SK-N-SH (cell line): ENCODE results near the gene HMHB1.

Source experiments
- CTCF ChIP-seq: fragments of 200-600 bp; sonication (generic); IDR thresholded peaks from 2 replicates; pipeline ENCODE4 v1.6.1; 2017; ENCODE audit warnings: antibody characterized with exemption, mild to moderate bottlenecking, moderate library complexity
- EP300 ChIP-seq, 2 experiments: IDR thresholded peaks; 2 replicates each; pipeline versions ENCODE4 v1.4.0 to v1.6.1; 2012; ENCODE audit warnings: borderline replicate concordance in 1 of 2, low read depth in 1 of 2, low read length in 1 of 2
- EZH2phosphoT487 ChIP-seq: fragments of 200-600 bp; sonication (generic); IDR thresholded peaks from 2 replicates; pipeline ENCODE4 v1.6.1; 2017; ENCODE audit warnings: low read depth, mixed run types, mild to moderate bottlenecking, antibody characterized with exemption, moderate library complexity, borderline replicate concordance
- FOXM1 ChIP-seq: IDR thresholded peaks from 2 replicates; pipeline ENCODE4 v1.4.0; 2012; ENCODE audit warnings: low read depth, mild to moderate bottlenecking
- MXI1 ChIP-seq: IDR thresholded peaks from 2 replicates; pipeline ENCODE4 v1.6.1; 2012; ENCODE audit warnings: mild to moderate bottlenecking, low read depth, low read length, improper control_type of control experiment
- POLR2AphosphoS5 ChIP-seq: IDR thresholded peaks from 2 replicates; pipeline ENCODE4 v1.6.1; 2012; ENCODE audit warnings: low read depth, low read length
- RAD21 ChIP-seq: IDR thresholded peaks from 2 replicates; pipeline ENCODE4 v1.6.1; 2012; ENCODE audit warnings: mild to moderate bottlenecking, low read length
- SIN3A ChIP-seq: IDR thresholded peaks from 2 replicates; pipeline ENCODE4 v1.6.1; 2012; ENCODE audit warnings: low read depth, mild to moderate bottlenecking, low read length, moderate library complexity, borderline replicate concordance
- USF2 ChIP-seq: fragments of 150-350 bp; IDR thresholded peaks from 2 replicates; pipeline ENCODE4 v1.6.1; 2017; ENCODE audit warnings: antibody characterized with exemption, low read length, low read depth, borderline replicate concordance
- YY1 ChIP-seq: IDR thresholded peaks from 2 replicates; pipeline ENCODE4 v1.4.0; 2012; ENCODE audit warnings: low read depth, mild to moderate bottlenecking
- TF ChIP-seq, protein P1 (sequence below): IDR thresholded peaks from 2 replicates; pipeline ENCODE4 v1.4.0; 2012; ENCODE audit warnings: low read depth, borderline replicate concordance

- TF ChIP-seq CTCF (no peak), POLR2AphosphoS5 (no peak), EZH2phosphoT487 (no peak), FOXM1 (no peak), MXI1 (no peak), RAD21 (no peak), YY1 (no peak), SIN3A (no peak), USF2 (no peak), EP300 (IDR thresholded peaks at IDR 0.05; ENCODE audit: borderline replicate concordance in 1 of 2, low read depth in 1 of 2, low read length in 1 of 2) (no peak)
- TF ChIP-seq, protein P1, sequence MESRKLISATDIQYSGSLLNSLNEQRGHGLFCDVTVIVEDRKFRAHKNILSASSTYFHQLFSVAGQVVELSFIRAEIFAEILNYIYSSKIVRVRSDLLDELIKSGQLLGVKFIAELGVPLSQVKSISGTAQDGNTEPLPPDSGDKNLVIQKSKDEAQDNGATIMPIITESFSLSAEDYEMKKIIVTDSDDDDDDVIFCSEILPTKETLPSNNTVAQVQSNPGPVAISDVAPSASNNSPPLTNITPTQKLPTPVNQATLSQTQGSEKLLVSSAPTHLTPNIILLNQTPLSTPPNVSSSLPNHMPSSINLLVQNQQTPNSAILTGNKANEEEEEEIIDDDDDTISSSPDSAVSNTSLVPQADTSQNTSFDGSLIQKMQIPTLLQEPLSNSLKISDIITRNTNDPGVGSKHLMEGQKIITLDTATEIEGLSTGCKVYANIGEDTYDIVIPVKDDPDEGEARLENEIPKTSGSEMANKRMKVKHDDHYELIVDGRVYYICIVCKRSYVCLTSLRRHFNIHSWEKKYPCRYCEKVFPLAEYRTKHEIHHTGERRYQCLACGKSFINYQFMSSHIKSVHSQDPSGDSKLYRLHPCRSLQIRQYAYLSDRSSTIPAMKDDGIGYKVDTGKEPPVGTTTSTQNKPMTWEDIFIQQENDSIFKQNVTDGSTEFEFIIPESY = no peak
Observed at GRCh38 chr5:143851383-143851782, 39.4 kb downstream of the HMHB1 start.
